Endothelial cell of umbilical vein (primary cell): ENCODE measurements around the gene CATSPERD. TPM values are rescaled to one million over a fixed set of nuclear protein-coding genes. Genes with fewer than 3 reads are reported as not detected.
A peak's percentile ranks its signal among the peaks of the same experiment; 100 is the strongest.

Experiments used
- BruUV-seq: library from RNA; stranded (reverse); fragments of 400-500 nt; replicated peaks from 2 replicates; lab custom pipeline; 2021; lab: Mats Ljungman, UMichigan
- CTCF ChIA-PET: fragments of 300-600, 350-600 bp; sonication (Branson Sonifier 250); formaldehyde crosslinking; loops from one replicate; lab custom pipeline; 2021; ENCODE audit warnings: antibody characterized with exemption, inconsistent platforms; lab: Charles Lee
- POLR2A ChIA-PET: fragments of 300-600, 350-600 bp; sonication (Branson Sonifier 250); formaldehyde crosslinking; loops from one replicate; lab custom pipeline; 2021; ENCODE audit warnings: antibody characterized with exemption, inconsistent platforms; lab: Charles Lee
- DNase-seq: peaks from one replicate; pipeline ENCODE4 v3.0.0-alpha.2; 2011; ENCODE audit warnings: low read depth, low spot score
- FAIRE-seq: peaks from 2 replicates; lab custom pipeline; 2011; peaks lifted over from hg19 to GRCh38; lab: Jason Lieb, UNC
- H2AFZ ChIP-seq: 2 replicates; pipeline ENCODE4 v1.6.0; 2012; ENCODE audit warnings: low read depth, low read length, control low read depth, inconsistent platforms
- H3K27ac ChIP-seq: 2 replicates; pipeline ENCODE4 v1.5.1; 2011; ENCODE audit warnings: low read depth, mild to moderate bottlenecking, control low read depth, low read length, moderate library complexity; ENCODE audit not compliant: insufficient read depth
- H3K27me3 ChIP-seq, 2 experiments: 2 replicates each; pipeline versions ENCODE4 v1.6.0 to v1.6.1; 2011; ENCODE audit warnings: low read length in 2 of 2, mixed read lengths in 1 of 2; ENCODE audit not compliant: control insufficient read depth in 2 of 2, insufficient read depth in 2 of 2
- H3K36me3 ChIP-seq, 2 experiments: 2 replicates in 1 of 2; 3 replicates in 1 of 2; pipeline ENCODE4 v1.5.1; 2011; ENCODE audit warnings: low read length in 2 of 2, mild to moderate bottlenecking in 1 of 2, moderate library complexity in 1 of 2; ENCODE audit not compliant: control insufficient read depth in 2 of 2, insufficient read depth in 2 of 2; ENCODE audit errors: extremely low read depth in 1 of 2
- H3K4me1 ChIP-seq: 3 replicates; pipeline ENCODE4 v1.5.1; 2011; ENCODE audit warnings: mild to moderate bottlenecking, low read length; ENCODE audit not compliant: control insufficient read depth, insufficient read depth; ENCODE audit errors: extremely low read depth
- H3K4me2 ChIP-seq: 2 replicates; pipeline ENCODE4 v1.6.1; 2011; ENCODE audit warnings: low read length, control low read depth, mixed read lengths; ENCODE audit not compliant: insufficient read depth
- H3K4me3 ChIP-seq, 3 experiments: fragments of 200-600 bp in 1 of 3; sonication (generic), shearing (Covaris generic) in 1 of 3; replicated peaks in 1 of 3; 2 replicates each; pipeline ENCODE4 v1.5.1; 2011 to 2016; ENCODE audit warnings: control low read depth in 3 of 3, low read length in 3 of 3, mild to moderate bottlenecking in 2 of 3, inconsistent platforms in 1 of 3, low read depth in 1 of 3, moderate library complexity in 1 of 3; ENCODE audit not compliant: insufficient read depth in 1 of 3
- H3K79me2 ChIP-seq: 2 replicates; pipeline ENCODE4 v1.6.0; 2012; ENCODE audit warnings: low read length, inconsistent platforms; ENCODE audit not compliant: control insufficient read depth, insufficient read depth
- H3K9ac ChIP-seq: replicated peaks from 2 replicates; pipeline ENCODE3; 2011; ENCODE audit warnings: low read length, control low read depth; ENCODE audit not compliant: insufficient read depth; ENCODE audit errors: extremely low read depth
- H3K9me1 ChIP-seq: replicated peaks from 3 replicates; pipeline ENCODE4 v1.6.0; 2011; ENCODE audit warnings: mild to moderate bottlenecking, low read length; ENCODE audit not compliant: control insufficient read depth, insufficient read depth; ENCODE audit errors: extremely low read depth
- H3K9me3 ChIP-seq: replicated peaks from 2 replicates; pipeline ENCODE4 v1.5.1; 2012; ENCODE audit warnings: low read length, inconsistent platforms; ENCODE audit not compliant: control insufficient read depth, insufficient read depth
- H4K20me1 ChIP-seq: replicated peaks from 2 replicates; pipeline ENCODE3; 2011; ENCODE audit warnings: mild to moderate bottlenecking, low read length; ENCODE audit not compliant: control insufficient read depth, insufficient read depth; ENCODE audit errors: extremely low read depth
- CTCF ChIP-seq, 2 donors: IDR thresholded peaks; 1 replicate in 1 of 2; 2 replicates in 1 of 2; pipeline ENCODE4 v1.5.1; 2011; ENCODE audit warnings: low read length in 2 of 2, mild to moderate bottlenecking in 2 of 2, moderate library complexity in 2 of 2, control low read depth in 1 of 2, inconsistent platforms in 1 of 2, low read depth in 1 of 2; ENCODE audit not compliant: insufficient read depth in 1 of 2; ENCODE audit errors: extremely low read depth in 1 of 2
- EZH2 ChIP-seq: IDR thresholded peaks from 2 replicates; pipeline ENCODE4 v1.6.1; 2012; ENCODE audit warnings: borderline replicate concordance, low read depth, mild to moderate bottlenecking, moderate library complexity, low read length, inconsistent platforms; ENCODE audit not compliant: severe bottlenecking
- FOS ChIP-seq: IDR thresholded peaks from 2 replicates; pipeline ENCODE4 v1.6.1; 2011; ENCODE audit warnings: mild to moderate bottlenecking, low read length, moderate library complexity, borderline replicate concordance; ENCODE audit not compliant: insufficient read depth
- GATA2 ChIP-seq: IDR thresholded peaks from 2 replicates; pipeline ENCODE4 v1.7.0; 2011; ENCODE audit warnings: low read depth, mild to moderate bottlenecking, moderate library complexity, mixed read lengths, low read length; ENCODE audit not compliant: insufficient read length, insufficient read depth
- JUN ChIP-seq: IDR thresholded peaks from 2 replicates; pipeline ENCODE4 v1.6.1; 2011; ENCODE audit warnings: borderline replicate concordance, low read depth; ENCODE audit not compliant: insufficient read length, insufficient read depth
- MAX ChIP-seq: IDR thresholded peaks from 2 replicates; pipeline ENCODE4 v1.6.1; 2011; ENCODE audit not compliant: insufficient read depth, insufficient read length
- MYC ChIP-seq: IDR thresholded peaks from one replicate; pipeline ENCODE4 v1.6.1; 2011; ENCODE audit warnings: mild to moderate bottlenecking, low read depth, low read length
- POLR2A ChIP-seq: IDR thresholded peaks from 2 replicates; pipeline ENCODE4 v1.6.1; 2012; ENCODE audit warnings: low read depth, mild to moderate bottlenecking, control low read depth, low read length
- POLR2AphosphoS5 ChIP-seq: IDR thresholded peaks from 2 replicates; pipeline ENCODE4 v1.6.1; 2012; ENCODE audit warnings: low read depth, mild to moderate bottlenecking, control low read depth, low read length, moderate library complexity; ENCODE audit not compliant: insufficient read depth
- dilution Hi-C: fragments of 300-500 bp; cut with MboI; formaldehyde crosslinking; loops from one replicate; pipeline ENCODE4 v1.15.0; 2019; ENCODE audit warnings: low sequenced_read_pairs; ENCODE audit not compliant: extremely low pct_ligation_motif_present
- intact Hi-C: fragments of 100-400 bp; cut with micrococcal nuclease; formaldehyde crosslinking; loops from one replicate; pipeline ENCODE4 v1.10.0; 2022
- polyA plus RNA-seq, 4 experiments: library from polyadenylated mRNA; depleted of rRNA in 3 of 4; stranded (reverse) in 3 of 4; unstranded in 1 of 4; fragments of >200 nt; gene quantifications; 2 replicates each; pipeline versions ENCODE4 v1.2.1 to v1.2.3, GENCODE V29; 2011 to 2012; ENCODE audit warnings: missing spikeins in 1 of 4
- total RNA-seq: library from RNA; stranded (reverse); gene quantifications from 2 replicates; pipeline ENCODE4 v1.2.3, GENCODE V29; 2021

Gene CATSPERD
- total and polyA plus RNA-seq, 2 donors (not counting 3 experiments of a cell fraction or from before 2014, with no cell fraction given), result not detected

GRCh38 chr19:5789351-5789761, 68.9 kb downstream of the CATSPERD start:
- Histone ChIP-seq H3K79me2 (peaks cover 8% of the 10 kb centered on the region), H3K4me3 (no peak overlapping the region), H3K9ac (no peak overlapping the region), H3K9me1 (no peaks in the 10 kb centered on the region), H3K36me3 (peaks cover 8 to 37% of the 10 kb centered on the region in 2 experiments), H2AFZ (no peak overlapping the region), H3K4me1 (peaks cover 5% of the 10 kb centered on the region), H3K27ac (no peak overlapping the region), H3K9me3 (no peaks in the 10 kb centered on the region), H3K4me2 (no peak overlapping the region), H3K27me3 (no peaks in the 10 kb centered on the region), H4K20me1 (no peaks in the 10 kb centered on the region)
- no peak for FAIRE-seq
- no peak for DNase-seq
- TF ChIP-seq FOS (no peak), MYC (no peak)
- ChIA-PET POLR2A (no interaction called here), CTCF (interaction anchor here (3.6 kb wide), 1 partner anchor 15 kb away, joined by 21 read pairs; no protein-coding TSS in a partner anchor)
- intact Hi-C loops, result no loop called here
- dilution Hi-C loops, result no loop called here
- BruUV-seq, result no TSS peak

GRCh38 chr19:5789886-5790558, 69.6 kb downstream of the CATSPERD start:
- ChIA-PET CTCF (interaction anchor here (1.1 to 3.6 kb wide), 2 partner anchors 14 to 38 kb away, joined by 3 to 21 read pairs; no protein-coding TSS in a partner anchor), POLR2A (no interaction called here)
- no peak overlapping the region for H3K27ac ChIP-seq
- no peaks in the 10 kb centered on the region for H4K20me1 ChIP-seq
- H3K9me1 ChIP-seq, result no peaks in the 10 kb centered on the region
- FAIRE-seq (no peak), DNase-seq (no peak)
- no peaks in the 10 kb centered on the region for H3K9me3 ChIP-seq
- intact Hi-C loops, result loop anchor here (1.0 kb wide), 1 partner anchor 70 kb away; the partner anchor contains the start of genes CATSPERD and LONP1
- peaks cover 8 to 33% of the 10 kb centered on the region in 2 experiments for H3K36me3 ChIP-seq
- peak overlapping the region; percentile 17 to 75 (median 55) for H3K4me3 ChIP-seq
- peaks cover 5% of the 10 kb centered on the region for H3K4me1 ChIP-seq
- H3K27me3 ChIP-seq, result no peaks in the 10 kb centered on the region
- BruUV-seq, result no TSS peak
- no peak for TF ChIP-seq EZH2
- TF ChIP-seq CTCF (IDR thresholded peaks at IDR 0.05; ENCODE audit: extremely low read depth in 1 of 2, insufficient read depth in 1 of 2, low read depth in 1 of 2, low read length in 2 of 2), result no peak
- TF ChIP-seq MAX, result no peak
- no peak for TF ChIP-seq FOS
- TF ChIP-seq GATA2, result no peak
- TF ChIP-seq POLR2A, result no peak
- TF ChIP-seq POLR2AphosphoS5, result no peak
- no peak for TF ChIP-seq MYC
- TF ChIP-seq JUN, result no peak
- dilution Hi-C loops, result no loop called here
- no peak overlapping the region for H2AFZ ChIP-seq
- H3K4me2 ChIP-seq, result peak overlapping the region; percentile 77
- H3K9ac ChIP-seq, result peak overlapping the region; percentile 81
- H3K79me2 ChIP-seq, result peaks cover 8% of the 10 kb centered on the region
